Keratinocyte (primary cell): Measurements from ENCODE around the gene SHISA7. TPM values are rescaled to one million over a fixed set of nuclear protein-coding genes. Genes with fewer than 3 reads are reported as not detected.
A peak's percentile ranks its signal among the peaks of the same experiment; 100 is the strongest.

Experiments
- DNase-seq: peaks from one replicate; pipeline ENCODE4 v3.0.0-alpha.2; 2011; ENCODE audit warnings: low read depth, missing footprints, low spot score
- FAIRE-seq: peaks from 2 replicates; lab custom pipeline; 2011; peaks lifted over from hg19 to GRCh38; lab: Jason Lieb, UNC
- H2AFZ ChIP-seq: 2 replicates; pipeline ENCODE4 v1.6.0; 2012; ENCODE audit warnings: low read length, control low read depth, inconsistent platforms; ENCODE audit not compliant: control insufficient read depth
- H3K27ac ChIP-seq: 2 replicates; pipeline ENCODE4 v1.5.1; 2011; ENCODE audit warnings: low read length; ENCODE audit not compliant: control insufficient read depth, insufficient read depth
- H3K27me3 ChIP-seq: 3 replicates; pipeline ENCODE4 v1.6.0; 2011; ENCODE audit warnings: low read length; ENCODE audit not compliant: control insufficient read depth, insufficient read depth; ENCODE audit errors: extremely low read depth
- H3K36me3 ChIP-seq, 2 experiments: 2 replicates in 1 of 2; 3 replicates in 1 of 2; pipeline ENCODE4 v1.5.1; 2011; ENCODE audit warnings: low read length in 2 of 2, mild to moderate bottlenecking in 1 of 2; ENCODE audit not compliant: control insufficient read depth in 2 of 2, insufficient read depth in 2 of 2; ENCODE audit errors: extremely low read depth in 1 of 2
- H3K4me1 ChIP-seq: 3 replicates; pipeline ENCODE4 v1.5.1; 2011; ENCODE audit warnings: low read length; ENCODE audit not compliant: control insufficient read depth, insufficient read depth; ENCODE audit errors: extremely low read depth
- H3K4me2 ChIP-seq: 3 replicates; pipeline ENCODE4 v1.6.0; 2011; ENCODE audit warnings: low read depth, low read length; ENCODE audit not compliant: control insufficient read depth, insufficient read depth; ENCODE audit errors: extremely low read depth
- H3K4me3 ChIP-seq, 3 experiments: fragments of 200-600 bp in 1 of 3; sonication (generic) in 1 of 3; 2 replicates in 2 of 3; 3 replicates in 1 of 3; pipeline ENCODE4 v1.5.1; 2011 to 2016; ENCODE audit warnings: low read length in 3 of 3, mild to moderate bottlenecking in 3 of 3, control low read depth in 2 of 3, inconsistent platforms in 1 of 3, low read depth in 1 of 3, mixed read lengths in 1 of 3, mixed run types in 1 of 3, moderate library complexity in 1 of 3; ENCODE audit not compliant: control insufficient read depth in 2 of 3, insufficient read depth in 2 of 3; ENCODE audit errors: extremely low read depth in 1 of 3
- H3K79me2 ChIP-seq: 2 replicates; pipeline ENCODE4 v1.6.0; 2012; ENCODE audit warnings: low read length; ENCODE audit not compliant: control insufficient read depth, insufficient read depth
- H3K9ac ChIP-seq: 3 replicates; pipeline ENCODE4 v1.6.0; 2011; ENCODE audit warnings: low read length; ENCODE audit not compliant: control insufficient read depth, insufficient read depth; ENCODE audit errors: extremely low read depth
- H3K9me1 ChIP-seq: 3 replicates; pipeline ENCODE4 v1.6.0; 2011; ENCODE audit warnings: low read length; ENCODE audit not compliant: control insufficient read depth, insufficient read depth; ENCODE audit errors: extremely low read depth
- H3K9me3 ChIP-seq: 2 replicates; pipeline ENCODE4 v1.5.1; 2012; ENCODE audit warnings: low read depth, low read length; ENCODE audit not compliant: control insufficient read depth
- H4K20me1 ChIP-seq: 3 replicates; pipeline ENCODE4 v1.6.0; 2011; ENCODE audit warnings: low read length; ENCODE audit not compliant: control insufficient read depth, insufficient read depth; ENCODE audit errors: extremely low read depth
- CTCF ChIP-seq, 3 experiments: IDR thresholded peaks in 1 of 3; conservative IDR thresholded peaks in 1 of 3; optimal IDR thresholded peaks in 1 of 3; 2 replicates in 2 of 3; 3 replicates in 1 of 3; pipeline versions ENCODE3 to v1.5.1; 2011; ENCODE audit warnings: low read length in 3 of 3, mild to moderate bottlenecking in 3 of 3, moderate library complexity in 2 of 3, control low read depth in 1 of 3, inconsistent platforms in 1 of 3; ENCODE audit not compliant: insufficient read depth in 2 of 3; ENCODE audit errors: extremely low read depth in 1 of 3
- EZH2 ChIP-seq: IDR thresholded peaks from one replicate; pipeline ENCODE4 v1.6.1; 2012; ENCODE audit warnings: inconsistent platforms, mild to moderate bottlenecking, low read length, moderate library complexity
- dilution Hi-C: fragments of 300-500 bp; cut with MboI; formaldehyde crosslinking; loops from one replicate; pipeline ENCODE4 v1.7.0; 2020; ENCODE audit warnings: low sequenced_read_pairs; ENCODE audit not compliant: extremely low pct_ligation_motif_present
- polyA plus RNA-seq, 5 experiments: library from polyadenylated mRNA; depleted of rRNA in 3 of 5; stranded (reverse) in 3 of 5; stranded (forward) in 1 of 5; unstranded in 1 of 5; fragments of >200 nt; gene quantifications; 1 replicate in 1 of 5; 2 replicates in 3 of 5; 3 replicates in 1 of 5; pipeline versions ENCODE4 v1.2.1 to v1.2.3, GENCODE V29; 2011 to 2012; ENCODE audit warnings: missing spikeins in 2 of 5, low read depth in 1 of 5, low replicate concordance in 1 of 5

SHISA7 gene
- polyA plus RNA-seq, 1 donor (not counting 4 experiments of a cell fraction or from before 2014, with no cell fraction given), result not detected

- Histone ChIP-seq H3K9me1 (no peaks in the 10 kb centered on the region), H3K27me3 (peaks cover 34% of the 10 kb centered on the region), H3K9me3 (no peaks in the 10 kb centered on the region), H3K4me3 (no peak overlapping the region), H3K79me2 (no peaks in the 10 kb centered on the region), H2AFZ (no peak overlapping the region), H3K4me1 (no peaks in the 10 kb centered on the region), H3K4me2 (no peak overlapping the region), H4K20me1 (peaks cover 2% of the 10 kb centered on the region), H3K36me3 (peaks cover 0 to 3% of the 10 kb centered on the region in 2 experiments), H3K27ac (no peak overlapping the region), H3K9ac (no peak overlapping the region)
- FAIRE-seq (no peak), DNase-seq (no peak)
- TF ChIP-seq CTCF (optimal IDR thresholded peaks at IDR 0.05 in 1 of 3, IDR thresholded peaks at IDR 0.05 in 1 of 3, conservative IDR thresholded peaks at IDR 0.05 in 1 of 3; ENCODE audit: extremely low read depth in 1 of 3, insufficient read depth in 2 of 3, low read length in 3 of 3) (no peak), EZH2 (no peak)
- dilution Hi-C loops, result no loop called here
These were observed 10.6 kb upstream of the SHISA7 start for GRCh38 chr19:55453511-55454260.

GRCh38 chr19:55452749-55453346 is 9.7 kb upstream of the SHISA7 start:
- H3K9me3 ChIP-seq, result no peaks in the 10 kb centered on the region
- DNase-seq (no peak), FAIRE-seq (no peak)
- no peaks in the 10 kb centered on the region for H3K79me2 ChIP-seq
- no peak overlapping the region for H3K9ac ChIP-seq
- H4K20me1 ChIP-seq, result peaks cover 2% of the 10 kb centered on the region
- no peak overlapping the region for H2AFZ ChIP-seq
- peaks cover 6% of the 10 kb centered on the region for H3K4me1 ChIP-seq
- no peak overlapping the region for H3K27ac ChIP-seq
- H3K36me3 ChIP-seq, result peaks cover 0 to 3% of the 10 kb centered on the region in 2 experiments
- H3K27me3 ChIP-seq, result peaks cover 34% of the 10 kb centered on the region
- H3K9me1 ChIP-seq, result no peaks in the 10 kb centered on the region
- dilution Hi-C loops, result no loop called here
- no peak overlapping the region for H3K4me2 ChIP-seq
- H3K4me3 ChIP-seq, result no peak overlapping the region
- no peak for TF ChIP-seq EZH2
- peak in 1 of 3 experiments; percentile 1 for TF ChIP-seq CTCF (optimal IDR thresholded peaks at IDR 0.05 in 1 of 3, IDR thresholded peaks at IDR 0.05 in 1 of 3, conservative IDR thresholded peaks at IDR 0.05 in 1 of 3; ENCODE audit: extremely low read depth in 1 of 3, insufficient read depth in 2 of 3, low read length in 3 of 3)
